SK-N-SH (cell line): Measurements from ENCODE around the gene CSTF2T.

Experiments used
- EP300 ChIP-seq, 2 experiments: IDR thresholded peaks; 2 replicates each; pipeline versions ENCODE4 v1.4.0 to v1.6.1; 2012; ENCODE audit warnings: borderline replicate concordance in 1 of 2, low read depth in 1 of 2, low read length in 1 of 2
- POLR2AphosphoS5 ChIP-seq: IDR thresholded peaks from 2 replicates; pipeline ENCODE4 v1.6.1; 2012; ENCODE audit warnings: low read depth, low read length
- RAD21 ChIP-seq: IDR thresholded peaks from 2 replicates; pipeline ENCODE4 v1.6.1; 2012; ENCODE audit warnings: mild to moderate bottlenecking, low read length
- RCOR1 ChIP-seq: fragments of 150-350 bp; IDR thresholded peaks from 2 replicates; pipeline ENCODE4 v1.6.1; 2017; ENCODE audit warnings: antibody characterized with exemption, low read length
- SIN3A ChIP-seq: IDR thresholded peaks from 2 replicates; pipeline ENCODE4 v1.6.1; 2012; ENCODE audit warnings: low read depth, mild to moderate bottlenecking, low read length, moderate library complexity, borderline replicate concordance
- SMC3 ChIP-seq: IDR thresholded peaks from 2 replicates; pipeline ENCODE4 v1.6.1; 2012; ENCODE audit warnings: low read depth, low read length, improper control_type of control experiment
- YY1 ChIP-seq: IDR thresholded peaks from 2 replicates; pipeline ENCODE4 v1.4.0; 2012; ENCODE audit warnings: low read depth, mild to moderate bottlenecking
- TF ChIP-seq, protein P1 (sequence below): IDR thresholded peaks from 2 replicates; pipeline ENCODE4 v1.4.0; 2012; ENCODE audit warnings: low read depth
- TF ChIP-seq, protein P2 (sequence below): fragments of 200-600 bp; sonication (generic); IDR thresholded peaks from 2 replicates; pipeline ENCODE4 v1.6.1; 2017; ENCODE audit warnings: antibody characterized with exemption, mild to moderate bottlenecking, moderate library complexity

DNA sequence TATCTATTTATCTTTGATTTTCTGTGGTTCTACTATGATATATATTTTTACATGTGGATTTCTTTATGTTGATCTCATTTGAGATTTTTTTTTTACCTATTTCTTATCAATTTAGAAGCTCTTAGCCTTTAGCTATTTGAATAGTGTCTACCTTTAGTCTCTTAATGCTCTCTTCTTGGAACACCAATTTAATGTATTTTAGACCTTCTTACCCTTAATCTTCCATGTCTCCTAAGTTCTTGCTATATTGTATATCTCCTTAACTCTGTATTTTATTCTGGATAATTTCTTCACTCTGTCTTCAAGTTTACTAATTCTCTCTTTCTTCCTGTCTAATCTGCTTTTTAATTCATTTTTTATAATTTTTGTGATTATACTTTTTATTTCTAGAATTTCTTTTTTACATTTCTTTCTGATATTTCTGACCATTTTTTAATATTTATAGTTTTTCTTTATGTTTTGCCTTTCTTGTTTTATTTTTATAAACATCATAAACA, 27.3 kb downstream of the CSTF2T start:
- TF ChIP-seq, protein P1, sequence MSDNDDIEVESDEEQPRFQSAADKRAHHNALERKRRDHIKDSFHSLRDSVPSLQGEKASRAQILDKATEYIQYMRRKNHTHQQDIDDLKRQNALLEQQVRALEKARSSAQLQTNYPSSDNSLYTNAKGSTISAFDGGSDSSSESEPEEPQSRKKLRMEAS = no peak
- TF ChIP-seq, protein P2, sequence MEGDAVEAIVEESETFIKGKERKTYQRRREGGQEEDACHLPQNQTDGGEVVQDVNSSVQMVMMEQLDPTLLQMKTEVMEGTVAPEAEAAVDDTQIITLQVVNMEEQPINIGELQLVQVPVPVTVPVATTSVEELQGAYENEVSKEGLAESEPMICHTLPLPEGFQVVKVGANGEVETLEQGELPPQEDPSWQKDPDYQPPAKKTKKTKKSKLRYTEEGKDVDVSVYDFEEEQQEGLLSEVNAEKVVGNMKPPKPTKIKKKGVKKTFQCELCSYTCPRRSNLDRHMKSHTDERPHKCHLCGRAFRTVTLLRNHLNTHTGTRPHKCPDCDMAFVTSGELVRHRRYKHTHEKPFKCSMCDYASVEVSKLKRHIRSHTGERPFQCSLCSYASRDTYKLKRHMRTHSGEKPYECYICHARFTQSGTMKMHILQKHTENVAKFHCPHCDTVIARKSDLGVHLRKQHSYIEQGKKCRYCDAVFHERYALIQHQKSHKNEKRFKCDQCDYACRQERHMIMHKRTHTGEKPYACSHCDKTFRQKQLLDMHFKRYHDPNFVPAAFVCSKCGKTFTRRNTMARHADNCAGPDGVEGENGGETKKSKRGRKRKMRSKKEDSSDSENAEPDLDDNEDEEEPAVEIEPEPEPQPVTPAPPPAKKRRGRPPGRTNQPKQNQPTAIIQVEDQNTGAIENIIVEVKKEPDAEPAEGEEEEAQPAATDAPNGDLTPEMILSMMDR = no peak
- TF ChIP-seq POLR2AphosphoS5 (no peak), EP300 (IDR thresholded peaks at IDR 0.05; ENCODE audit: borderline replicate concordance in 1 of 2, low read depth in 1 of 2, low read length in 1 of 2) (no peak), YY1 (no peak), SMC3 (no peak), RCOR1 (no peak), RAD21 (no peak), SIN3A (no peak)
